Mucosa of descending colon (tissue), 3 donors: ENCODE results near the gene ZDHHC21. TPM values are rescaled to one million over a fixed set of nuclear protein-coding genes. Genes with fewer than 3 reads are reported as not detected.

Experiments used
- ATAC-seq: fragments of 200-7000 bp; cut with Tn5 transposase; one replicate; pipeline ENCODE4 v1.9.1; 2020; ENCODE audit warnings: mild to moderate bottlenecking, moderate library complexity
- DNase-seq, 3 donors: peaks; one replicate each; pipeline ENCODE4 v3.0.0-alpha.2; 2020
- H3K36me3 ChIP-seq: fragments of 200-600 bp; one replicate; pipeline ENCODE4 v1.8.0; 2021; ENCODE audit warnings: low read depth, mild to moderate bottlenecking
- H3K4me1 ChIP-seq: fragments of 200-600 bp; one replicate; pipeline ENCODE4 v1.8.0; 2021; ENCODE audit warnings: low read depth, mild to moderate bottlenecking
- H3K4me3 ChIP-seq: fragments of 200-600 bp; one replicate; pipeline ENCODE4 v1.8.0; 2021; ENCODE audit warnings: mild to moderate bottlenecking
- H3K9me3 ChIP-seq: fragments of 200-600 bp; one replicate; pipeline ENCODE4 v1.8.0; 2021; ENCODE audit warnings: mild to moderate bottlenecking
- CTCF ChIP-seq: fragments of 200-600 bp; IDR thresholded peaks from one replicate; pipeline ENCODE4 v1.8.0; 2022; ENCODE audit warnings: antibody characterized with exemption, mild to moderate bottlenecking
- intact Hi-C, 2 donors: fragments of 100-400 bp; cut with DNase I in 1 of 2; cut with micrococcal nuclease in 1 of 2; formaldehyde crosslinking; loops; one replicate each; pipeline versions ENCODE4 v1.11.0 to v1.11.1; 2022; cut with DNase I, micrococcal nuclease
- total RNA-seq, 3 donors: library from RNA; stranded (reverse); fragmentation: NEBNext Ultra II Directional in 2 of 3; extraction: Animal tissue kit (Norgen Biotek cat#: 25700) in 2 of 3; gene quantifications; one replicate each; pipeline versions ENCODE4 v1.2.1 to v1.2.4, GENCODE V29; 2021 to 2023
- donor health status: DM: no; HTN: no; CAD: no; lungs with moderate emphysema.
- donor health status: DM: no; HTN: no; CAD: no.
- donor health status: DM: no; HTN: yes; CAD: no.

The ZDHHC21 gene
- total RNA-seq, 3 donors from 2014 or later, result 11.5 to 16.7 (median 16.6) TPM

GRCh38 chr9:14723301-14723700, 30.1 kb upstream of the ZDHHC21 start:
- TF ChIP-seq CTCF, result no peak
- no peak for ATAC-seq
- intact Hi-C loops, result no loop called here

GRCh38 chr9:14722391-14723035, 29.3 kb upstream of the ZDHHC21 start, which contains the start of gene CER1:
Gene CER1 (minus strand): TSS chr9:14722733. CDS start chr9:14722672, 61 bp downstream.
- Histone ChIP-seq H3K36me3 (no peaks in the 10 kb centered on the region), H3K4me3 (no peak within 1 kb of the TSS), H3K4me1 (no peaks in the 10 kb centered on the region), H3K9me3 (no peaks in the 10 kb centered on the region)
- ATAC-seq, result no peak
- intact Hi-C loops, result no loop called here
- no peak for DNase-seq
- TF ChIP-seq CTCF, result no peak

More at GRCh38 chr9:14723301-14723700, 30.1 kb upstream of the ZDHHC21 start:
- H3K36me3 ChIP-seq, result no peaks in the 10 kb centered on the region
- DNase-seq, result no peak
- H3K4me1 ChIP-seq, result no peaks in the 10 kb centered on the region
- no peak overlapping the region for H3K4me3 ChIP-seq
- H3K9me3 ChIP-seq, result no peaks in the 10 kb centered on the region

- no peak for DNase-seq
- Histone ChIP-seq H3K4me3 (no peak overlapping the region), H3K9me3 (no peaks in the 10 kb centered on the region), H3K4me1 (no peaks in the 10 kb centered on the region), H3K36me3 (no peaks in the 10 kb centered on the region)
- no peak for TF ChIP-seq CTCF
- ATAC-seq, result no peak
- intact Hi-C loops, result no loop called here
Measured at GRCh38 chr9:14719231-14719923, 26.1 kb upstream of the ZDHHC21 start.

- no peaks in the 10 kb centered on the region for H3K9me3 ChIP-seq
- intact Hi-C loops, result no loop called here
- DNase-seq (no peak), ATAC-seq (no peak)
- no peak overlapping the region for H3K4me3 ChIP-seq
- no peak for TF ChIP-seq CTCF
- H3K36me3 ChIP-seq, result no peaks in the 10 kb centered on the region
- H3K4me1 ChIP-seq, result no peaks in the 10 kb centered on the region
Measured at GRCh38 chr9:14715102-14715501, 21.9 kb upstream of the ZDHHC21 start.

GRCh38 chr9:14713187-14713767, 20.0 kb upstream of the ZDHHC21 start:
- intact Hi-C loops, result no loop called here
- TF ChIP-seq CTCF, result no peak
- Histone ChIP-seq H3K9me3 (no peaks in the 10 kb centered on the region), H3K36me3 (no peaks in the 10 kb centered on the region), H3K4me3 (no peak overlapping the region), H3K4me1 (no peaks in the 10 kb centered on the region)
- no peak for ATAC-seq
- DNase-seq, result no peak
